A549 treated with DMSO at 1 μM for 4 hours (cell line): ENCODE data around the gene RAB23. TPM values are rescaled to one million over a fixed set of nuclear protein-coding genes. Genes with fewer than 3 reads are reported as not detected.

Source experiments
- total RNA-seq: library from RNA; stranded (reverse); fragments of 200-300 nt; extraction: Qiagen RNA extraction; gene quantifications from 5 replicates; pipeline ENCODE4 v1.2.3, GENCODE V29; 2022; ENCODE audit warnings: low read depth

RAB23 gene
- 6.1 to 10.3 TPM (median 8.4 TPM) in 5 replicates for total RNA-seq

DNA sequence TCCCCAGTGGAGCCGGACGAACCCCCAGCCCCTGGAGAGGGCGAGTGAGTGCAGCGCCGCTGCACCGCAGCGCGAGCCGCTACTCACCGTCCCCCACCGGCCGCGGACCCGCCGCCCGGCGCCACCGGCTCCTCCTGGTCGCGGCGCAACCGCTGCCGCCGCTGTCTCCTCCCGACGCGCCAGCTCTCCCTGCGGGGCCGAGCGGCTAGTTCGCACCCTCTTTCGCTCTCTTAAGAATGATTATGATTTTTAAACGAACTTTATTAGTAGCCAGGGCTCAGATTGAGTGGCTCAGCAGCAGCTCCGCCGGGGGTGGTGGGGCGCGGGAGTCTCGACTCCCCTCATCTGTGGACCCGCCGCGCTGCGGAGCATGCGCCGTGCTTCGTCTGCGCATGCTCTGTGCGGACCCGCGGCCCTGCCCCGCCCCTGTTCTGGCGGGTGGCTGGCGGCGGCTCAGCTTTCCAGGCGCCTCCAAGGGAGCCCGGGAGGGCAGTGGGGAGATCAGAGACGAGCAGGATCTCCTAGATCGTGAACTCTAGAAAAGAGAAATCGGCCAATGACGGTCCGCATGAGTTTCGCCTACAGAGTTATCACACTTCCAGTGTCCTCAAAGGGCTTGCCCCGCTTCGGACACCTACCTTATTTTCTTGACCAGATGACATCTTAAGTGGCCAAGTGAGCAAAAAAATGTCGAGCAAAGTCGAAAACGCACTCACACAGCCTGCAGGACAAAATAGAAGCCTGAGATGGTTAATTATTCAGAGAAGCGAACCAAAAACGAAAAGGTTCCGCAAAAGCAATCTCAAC is at the start of gene RAB23:
RAB23 (minus strand) TSS at position 372 of the 807 bp plus-strand sequence. CDS start 11,927 bp downstream, outside the sequence.

DNA sequence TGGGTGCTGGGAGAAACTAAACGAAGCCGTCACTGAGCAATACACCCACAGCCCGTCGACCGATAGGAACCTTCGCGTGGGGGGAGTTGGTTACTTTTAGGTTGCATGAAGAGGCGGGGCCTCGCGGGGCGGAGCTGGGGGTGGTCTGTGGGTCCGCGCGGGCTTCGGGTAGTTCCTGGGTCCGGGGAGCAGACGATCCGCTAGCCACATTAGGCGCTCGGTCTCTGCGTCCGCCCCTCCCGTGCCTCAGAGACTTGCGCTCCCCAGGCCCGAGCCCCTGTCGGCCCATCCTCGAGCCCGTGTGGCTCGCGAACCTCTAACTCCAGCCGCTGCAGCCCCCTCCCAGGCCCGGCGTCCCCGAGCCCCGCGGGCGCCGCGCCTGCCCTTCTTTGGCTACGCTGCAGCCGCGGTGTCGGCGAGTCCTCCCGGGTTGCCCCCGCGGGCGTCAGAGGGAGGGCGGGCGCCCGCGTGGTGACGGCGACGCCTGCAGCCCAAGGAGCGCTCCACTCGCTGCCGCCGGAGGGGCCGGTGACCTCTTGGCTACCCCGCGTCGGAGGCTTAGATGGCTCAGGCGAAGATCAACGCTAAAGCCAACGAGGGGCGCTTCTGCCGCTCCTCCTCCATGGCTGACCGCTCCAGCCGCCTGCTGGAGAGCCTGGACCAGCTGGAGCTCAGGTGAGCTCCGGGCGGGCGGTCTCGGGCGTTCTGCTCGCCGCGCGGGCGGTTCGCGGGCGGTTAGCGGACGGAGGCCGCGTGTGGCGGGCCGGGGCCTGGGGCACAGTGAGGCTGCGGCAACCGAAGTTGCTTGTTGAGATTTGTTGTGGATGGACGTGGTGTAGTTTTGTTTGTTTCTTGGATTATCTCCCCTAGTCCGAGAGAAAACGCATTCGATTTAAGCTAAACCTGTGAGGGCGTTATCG is 49.7 kb downstream of the RAB23 start, which contains the start of gene BAG2:
BAG2 (plus strand) TSS at position 191 of the 920 bp plus-strand sequence; CDS start at position 563, 372 bp downstream.

Other genes starting within 250 kb of the RAB23 start
- gene KIAA1586, start 175.6 kb downstream of the RAB23 start, total RNA-seq = 4.9 to 6.6 TPM (median 5.1 TPM) in 5 replicates
- 8.1 to 10.2 TPM (median 10.1 TPM) in 5 replicates for gene ZNF451, start 132.1 kb downstream of the RAB23 start, total RNA-seq
- 7.2 to 11.2 TPM (median 10.0 TPM) in 5 replicates for gene BAG2, start 50.0 kb downstream of the RAB23 start, total RNA-seq
- gene PRIM2, start 95.3 kb upstream of the RAB23 start, total RNA-seq = 10.7 to 13.9 TPM (median 13.3 TPM) in 5 replicates